NCI-H187 treated with DMSO at 0.1 percent for 48 hours (cell line): ENCODE measurements around the gene PDZD11.
"Not testable (repeated sequence)": the region's sequence is repeated elsewhere in the genome, so short reads cannot be mapped to it uniquely, and the experiment has no call there.

Experiments used
- DNase-seq: peaks from one replicate; lab custom pipeline; 2025; lab: John Stamatoyannopoulos, UW

The PDZD11 gene

DNA sequence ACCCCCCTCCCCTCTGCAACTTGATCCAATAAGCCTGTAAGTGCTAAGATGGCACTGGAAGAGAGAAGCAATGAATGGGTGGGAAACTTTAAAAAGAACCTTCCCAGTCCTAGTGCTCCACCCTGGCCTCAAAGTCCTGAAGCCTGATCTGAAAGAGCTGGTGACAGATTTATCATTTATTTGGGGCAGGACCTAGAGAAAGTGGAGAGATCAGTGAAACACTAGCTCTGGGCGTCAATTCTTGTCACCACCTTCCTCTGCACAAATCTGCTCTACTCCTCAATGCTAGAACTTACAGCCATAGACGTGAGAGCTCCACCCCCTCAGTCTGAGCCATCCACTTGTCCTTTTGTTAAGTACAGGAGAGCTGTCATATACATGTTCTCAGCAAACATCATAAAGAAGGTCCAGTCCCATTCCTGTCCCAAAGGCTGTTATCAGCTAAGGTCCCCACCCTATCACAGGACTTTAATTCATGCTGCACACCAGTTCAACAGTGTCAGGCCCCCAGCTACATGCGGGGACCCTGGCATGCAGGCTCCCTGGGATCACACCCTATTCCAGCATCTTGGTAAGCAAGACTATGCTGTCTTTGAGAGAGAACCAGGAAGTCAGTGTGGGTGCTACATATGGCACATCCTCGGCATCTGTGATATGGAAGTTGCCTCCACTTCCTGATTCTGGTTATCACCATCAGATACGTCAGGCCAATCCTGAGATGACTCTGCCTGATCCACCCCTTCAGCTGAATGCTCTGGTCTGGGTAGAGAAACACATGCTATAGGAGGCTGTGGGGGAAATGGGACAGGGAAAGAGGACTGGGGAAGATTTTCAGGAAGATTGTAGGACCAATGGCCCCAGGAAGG lies 32.1 kb downstream of the PDZD11 start:
- no peak for DNase-seq

DNA sequence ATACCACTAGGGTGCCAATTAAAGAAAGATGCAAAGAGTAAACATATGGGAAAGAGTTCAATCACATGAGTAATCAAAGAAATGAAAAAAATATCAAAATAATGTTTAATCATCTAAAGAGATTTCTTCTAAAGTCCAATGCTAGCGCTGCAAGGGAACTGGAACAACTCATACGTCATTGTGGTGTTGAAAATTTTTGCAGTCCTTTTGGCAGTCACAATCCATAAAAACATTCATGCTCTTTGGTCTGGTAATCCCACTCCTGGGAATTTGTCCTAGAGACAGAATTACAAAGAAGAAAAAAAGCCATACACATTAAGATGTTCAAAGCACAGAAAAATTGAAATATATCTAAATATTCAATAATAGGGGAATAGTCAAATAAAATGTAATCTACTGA lies 34.3 kb downstream of the PDZD11 start:
- DNase-seq, result no peak

DNA sequence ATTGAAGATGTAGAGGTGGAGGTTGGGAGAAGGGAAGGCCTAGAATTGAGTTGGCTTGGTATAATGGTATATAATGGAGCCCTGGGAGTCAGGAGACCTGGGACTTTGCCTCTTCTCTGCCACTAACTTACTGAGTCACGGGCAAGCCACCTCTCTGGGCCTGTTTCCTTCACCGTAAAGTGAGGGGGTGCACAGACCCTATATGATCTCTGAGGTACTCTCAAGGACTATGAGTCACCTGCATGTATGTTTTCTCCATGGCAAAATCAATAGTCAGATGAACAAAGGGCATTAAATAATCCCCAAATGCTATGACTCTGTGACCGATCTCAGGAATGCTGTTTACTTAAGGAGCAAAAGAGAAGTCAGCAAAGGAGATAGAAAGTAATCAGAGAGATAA lies 34.8 kb downstream of the PDZD11 start:
- no peak for DNase-seq

DNA sequence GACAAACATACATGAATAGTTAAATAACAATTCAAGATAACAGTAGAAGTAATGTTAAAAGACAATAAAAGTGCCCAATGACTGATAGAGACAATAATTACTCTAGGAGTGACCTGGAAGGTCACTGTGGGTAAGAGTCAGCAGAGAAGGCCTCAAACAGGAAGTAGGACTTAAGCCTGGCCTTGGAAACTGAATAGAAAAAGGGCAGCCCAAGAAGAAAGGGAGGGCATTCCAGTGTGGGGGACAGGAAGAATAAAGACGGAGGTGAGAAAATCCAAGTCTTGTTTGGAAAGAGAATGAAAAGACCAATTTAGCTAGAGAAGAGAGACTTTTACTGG lies 35.7 kb downstream of the PDZD11 start:
- no peak for DNase-seq

DNA sequence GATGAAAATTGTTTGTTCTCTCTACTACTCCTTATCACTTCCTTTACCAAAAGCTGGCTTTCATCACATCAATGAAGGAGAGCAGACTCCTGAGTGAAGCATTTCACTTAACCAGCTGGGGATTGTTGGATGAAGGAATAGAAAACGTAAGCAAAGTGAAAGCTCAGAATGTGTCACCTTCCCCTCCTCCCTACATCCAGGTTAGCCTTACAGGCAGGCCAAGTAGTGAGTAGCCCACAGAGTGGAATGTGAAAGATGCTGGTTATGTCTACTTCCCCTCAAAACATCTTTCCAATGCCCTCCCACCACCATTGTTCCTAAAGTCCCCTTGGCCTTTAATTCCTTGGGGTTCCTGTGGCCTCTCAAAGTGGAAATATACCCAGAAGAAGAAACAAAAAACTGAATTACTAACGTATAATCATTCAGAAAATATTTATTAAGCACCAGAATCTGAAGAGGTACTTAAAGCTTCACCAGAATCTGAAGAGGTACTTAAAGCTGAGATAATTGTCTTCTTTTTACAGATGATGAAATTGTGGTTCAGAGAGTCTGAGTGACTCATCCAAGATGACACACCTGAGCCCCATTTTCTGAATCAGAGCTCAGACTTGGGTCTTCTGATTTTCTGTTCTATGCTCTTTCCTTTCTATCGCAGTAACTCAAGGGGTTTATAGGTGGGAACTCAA lies 36.2 kb downstream of the PDZD11 start:
- no peak for DNase-seq

DNA sequence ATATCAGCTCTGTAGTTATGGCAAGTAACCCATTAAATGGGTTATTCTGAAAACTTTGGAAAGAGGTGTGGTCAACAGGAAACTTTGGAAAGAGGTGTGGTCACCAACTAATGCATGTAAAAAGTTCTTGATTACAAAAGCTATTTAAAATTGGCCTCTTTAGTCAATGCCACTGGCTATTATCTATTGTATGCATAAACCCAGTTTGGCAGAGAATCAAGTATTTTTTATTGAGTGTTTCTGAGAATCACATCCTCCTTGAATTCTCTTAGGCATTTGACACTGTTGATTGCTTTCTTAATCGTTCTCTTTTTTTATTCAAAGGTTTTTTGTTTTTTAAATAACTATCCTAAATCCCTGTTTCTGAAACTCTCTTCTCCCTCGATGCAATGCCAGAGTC lies 37.2 kb downstream of the PDZD11 start:
- DNase-seq, result no peak

DNA sequence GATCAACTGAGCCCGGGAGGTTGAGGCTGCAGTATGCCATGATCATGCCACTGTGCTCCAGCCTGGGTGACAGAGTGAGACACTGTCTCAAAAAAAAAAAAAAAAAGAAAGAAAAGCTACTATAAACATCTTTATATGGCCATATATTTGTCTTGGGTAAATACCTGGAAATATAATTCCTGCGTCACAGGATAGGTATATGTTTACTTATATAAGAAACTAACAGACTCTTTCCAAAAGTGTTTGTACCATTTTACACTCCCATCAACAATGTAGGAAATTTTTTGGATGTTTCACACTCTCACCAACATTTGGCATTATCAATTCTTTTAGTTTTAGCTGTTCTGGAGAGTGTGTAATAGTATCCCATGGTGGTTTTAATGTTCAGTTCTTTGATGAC lies 42.5 kb downstream of the PDZD11 start:
- no peak for DNase-seq

DNA sequence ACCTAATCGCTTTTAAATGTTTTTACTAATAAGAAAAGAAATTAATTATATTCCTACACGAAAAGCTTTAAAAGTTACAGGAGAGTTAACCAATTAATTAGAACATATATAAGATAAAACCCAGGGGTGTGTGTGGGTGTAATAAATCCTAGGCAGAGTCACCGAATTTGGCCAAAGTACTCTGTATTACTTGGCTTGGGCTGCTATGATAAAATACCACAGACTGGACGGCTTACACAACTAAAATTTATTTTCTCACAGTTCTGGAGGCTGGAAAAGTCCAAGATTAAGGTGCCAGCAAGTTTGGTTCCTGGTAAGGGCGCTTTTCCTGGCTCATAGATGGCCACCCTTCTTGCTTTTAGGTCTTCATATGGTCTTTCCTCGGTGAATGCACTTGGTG lies 44.8 kb downstream of the PDZD11 start:
- no peak for DNase-seq

DNA sequence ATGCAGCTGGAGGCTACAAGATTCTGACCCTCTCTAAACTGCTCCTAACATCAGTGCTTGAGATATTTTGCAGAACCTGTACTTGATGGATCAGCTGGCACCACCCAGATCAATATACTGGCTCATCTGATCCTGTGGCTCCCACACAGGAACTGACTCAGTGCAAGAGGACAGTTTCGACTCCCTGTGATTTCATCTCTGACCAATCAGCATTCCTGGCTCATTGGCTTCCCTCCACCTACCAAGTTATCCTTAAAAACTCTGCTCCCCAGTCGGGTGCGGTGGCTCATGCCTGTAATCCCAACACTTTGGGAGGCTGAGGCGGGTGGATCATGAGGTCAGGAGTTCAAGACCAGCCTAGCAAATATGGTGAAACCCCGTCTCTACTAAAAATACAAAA lies 46.1 kb downstream of the PDZD11 start:
- DNase-seq, result not testable (repeated sequence)

DNA sequence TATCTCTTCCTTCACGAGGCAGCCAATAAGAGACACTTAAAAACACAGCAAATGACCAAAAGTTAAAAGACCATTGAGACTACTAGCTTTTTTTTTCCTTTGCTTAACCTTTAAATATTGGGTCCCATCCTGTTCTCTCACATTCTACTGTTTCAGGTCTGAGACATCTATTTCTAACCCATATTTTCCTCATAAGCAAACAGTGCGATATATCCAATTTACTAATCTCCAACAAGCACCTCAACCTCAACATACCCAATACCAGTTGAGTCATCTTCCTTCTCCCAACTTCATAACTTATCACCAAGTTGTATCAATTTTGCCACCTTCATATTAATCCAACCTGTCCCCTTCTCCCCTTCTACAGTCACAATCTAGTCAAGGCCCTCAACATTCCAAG lies 48.2 kb downstream of the PDZD11 start:
- no peak for DNase-seq

DNA sequence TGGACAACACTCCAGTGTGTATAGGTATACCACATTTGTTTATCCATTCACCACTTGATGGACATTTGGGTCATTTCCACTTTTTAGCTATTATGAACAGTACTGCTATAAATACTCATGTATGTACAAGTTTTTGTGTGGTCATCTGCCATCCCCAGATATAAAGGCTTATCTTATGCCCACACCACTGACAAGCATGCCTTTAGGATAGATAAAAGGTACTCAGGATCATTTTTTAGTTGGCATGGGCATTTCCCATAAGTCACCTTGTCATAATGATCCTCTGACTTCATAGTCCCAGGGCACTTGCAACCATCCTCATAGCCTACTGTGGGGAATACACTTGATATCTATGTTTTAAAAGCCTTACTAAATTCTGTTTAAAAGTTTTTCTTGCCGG lies 49.0 kb downstream of the PDZD11 start:
- DNase-seq, result no peak
